ENCODE measurements around the gene LINC01488. TPM values are rescaled to one million over a fixed set of nuclear protein-coding genes. Genes with fewer than 3 reads are reported as not detected.

The LINC01488 gene
- total and polyA plus RNA-seq, 10 of the 15 experiments (the other 5 are each of a cell fraction or from before 2014, with no cell fraction given): not detected

GRCh38 chr11:69511358-69512055 lies 30.0 kb downstream of the LINC01488 start:
- ChIA-PET RAD21 (ENCODE audit: unreplicated experiment) (no interaction called here), CTCF (no interaction called here), POLR2A (no interaction called here), SMC1A (ENCODE audit: uncharacterized antibody, unreplicated experiment) (no interaction called here)
- no peak for TF ChIP-seq NR2C1 (IDR thresholded peaks at IDR 0.05)
- no peak for TF ChIP-seq SMARCA5 (IDR thresholded peaks at IDR 0.05)
- TF ChIP-seq POLR2AphosphoS2 (IDR thresholded peaks at IDR 0.05; ENCODE audit: low read depth, low read length): no peak
- TF ChIP-seq LARP7 (IDR thresholded peaks at IDR 0.05): no peak
- no peak for TF ChIP-seq PAX5 (IDR thresholded peaks at IDR 0.05; ENCODE audit: borderline replicate concordance, low read depth, low read length)
- TF ChIP-seq CEBPB (IDR thresholded peaks at IDR 0.05; ENCODE audit: borderline replicate concordance in 1 of 2, low read depth in 2 of 2, low read length in 2 of 2): no peak
- TF ChIP-seq RAD51 (IDR thresholded peaks at IDR 0.05): no peak
- no peak for TF ChIP-seq HCFC1 (IDR thresholded peaks at IDR 0.05; ENCODE audit: low read length)
- TF ChIP-seq ZNF592 (IDR thresholded peaks at IDR 0.05): no peak
- TF ChIP-seq EP300 (IDR thresholded peaks at IDR 0.05; ENCODE audit: borderline replicate concordance in 1 of 2, control insufficient read depth in 1 of 2, low read depth in 2 of 2, low read length in 2 of 2): no peak
- no peak for TF ChIP-seq STAT3 (IDR thresholded peaks at IDR 0.05; ENCODE audit: low read depth, low read length)
- TF ChIP-seq HDAC6 (IDR thresholded peaks at IDR 0.05; ENCODE audit: unreplicated experiment): no peak
- TF ChIP-seq JUNB (IDR thresholded peaks at IDR 0.05): no peak
- H4K20me1 ChIP-seq (ENCODE audit: control insufficient read depth, insufficient read depth): no peaks in the 10 kb centered on the region
- no peaks in the 10 kb centered on the region for H3K36me3 ChIP-seq (ENCODE audit: control insufficient read depth in 2 of 2, insufficient read depth in 2 of 2, low read length in 1 of 2)
- DNase-seq (ENCODE audit: low read depth, low spot score) (no peak), ATAC-seq (no peak), FAIRE-seq (no peak)
- H3K9ac ChIP-seq (ENCODE audit: control insufficient read depth, insufficient read depth, low read length): no peak overlapping the region
- WGBS (ENCODE audit: insufficient coverage, insufficient replicate concordance, low lambda C conversion rate, missing lambda C conversion rate): 43% methylated on average over 21 of the region's 21 CpGs
- H3K27ac ChIP-seq (ENCODE audit: control insufficient read depth, insufficient read depth): no peak overlapping the region
- no peak overlapping the region for H2AFZ ChIP-seq (ENCODE audit: control insufficient read depth, low read depth, low read length)
- no peak overlapping the region for H3K4me2 ChIP-seq (ENCODE audit: control insufficient read depth, insufficient read depth)
- no peaks in the 10 kb centered on the region for H3K79me2 ChIP-seq (ENCODE audit: control insufficient read depth, insufficient read depth, low read length)
- no peak overlapping the region for H3K4me3 ChIP-seq
- intact Hi-C loops (cut with micrococcal nuclease; ENCODE audit: unreplicated experiment): no loop called here
- no TSS peak for BruUV-seq (replicated peaks)
- peaks cover 4% of the 10 kb centered on the region; the same call in 2 of the 3 replicates for H3K9me3 ChIP-seq (replicated peaks; ENCODE audit: control insufficient read depth, insufficient read depth, low read length)
- no peaks in the 10 kb centered on the region for H3K4me1 ChIP-seq (ENCODE audit: control insufficient read depth, insufficient read depth, low read length)
- in situ Hi-C loops (cut with MboI): no loop called here
- H3K27me3 ChIP-seq (replicated peaks in 1 of 2; ENCODE audit: control insufficient read depth in 2 of 2, insufficient read depth in 2 of 2, low read length in 1 of 2): no peaks in the 10 kb centered on the region; a peak in 2 of 4 replicates
